ENCODE data around the gene CXorf51A.
"Not testable (repeated sequence)": the region's sequence is repeated elsewhere in the genome, so short reads cannot be mapped to it uniquely, and the experiment has no call there.

The CXorf51A gene

GRCh38 chrX:146814644-146815043 is at the start of gene CXorf51A:
CXorf51A (minus strand) TSS chrX:146814744; CDS start chrX:146814723, 21 bp downstream.
- not testable (repeated sequence) for DNase-seq

- DNase-seq, result no peak
Observed at GRCh38 chrX:146863566-146863965, 49.0 kb upstream of the CXorf51A start.

GRCh38 chrX:146854281-146854680 is 39.7 kb upstream of the CXorf51A start:
- no peak for DNase-seq

GRCh38 chrX:146831994-146832393 is 17.4 kb upstream of the CXorf51A start:
- no peak for DNase-seq

- DNase-seq, result not testable (repeated sequence)
Observed at GRCh38 chrX:146809471-146809870, 5.1 kb downstream of the CXorf51A start, which contains the start of gene CXorf51B. CXorf51B (plus strand) TSS chrX:146809771; CDS start chrX:146809792, 21 bp downstream.
